Ectodermal cell (in vitro differentiated cells): ENCODE results near the gene TBC1D22B.

Experiments
- H3K27ac ChIP-seq: 2 replicates; pipeline ENCODE4 v1.7.0; 2013; ENCODE audit warnings: mild to moderate bottlenecking, low read depth, low read length; ENCODE audit not compliant: insufficient read depth, poor library complexity, severe bottlenecking
- H3K27me3 ChIP-seq: 2 replicates; pipeline ENCODE4 v1.7.0; 2013; ENCODE audit warnings: mild to moderate bottlenecking, low read length; ENCODE audit not compliant: insufficient read depth, control insufficient read depth, poor library complexity, severe bottlenecking
- H3K36me3 ChIP-seq: one replicate; pipeline ENCODE4 v1.7.0; 2013; ENCODE audit warnings: low read length; ENCODE audit not compliant: control insufficient read depth, insufficient read depth
- H3K4me1 ChIP-seq: one replicate; pipeline ENCODE4 v1.7.0; 2013; ENCODE audit warnings: low read length; ENCODE audit not compliant: control insufficient read depth, insufficient read depth
- H3K4me3 ChIP-seq: 2 replicates; pipeline ENCODE4 v1.7.0; 2013; ENCODE audit warnings: low read depth, low read length, control low read depth; ENCODE audit not compliant: insufficient read depth
- H3K9me3 ChIP-seq: 2 replicates; pipeline ENCODE4 v1.7.0; 2013; ENCODE audit warnings: mild to moderate bottlenecking, low read length, moderate library complexity; ENCODE audit not compliant: control insufficient read depth
- WGBS, 2 experiments: methylation state at CpG; one replicate each; pipeline ENCODE4 v1.1.7; 2013; ENCODE audit warnings: missing lambda C conversion rate in 2 of 2; 5-methylcytosine and 5-hydroxymethylcytosine counted together

The TBC1D22B gene

DNA sequence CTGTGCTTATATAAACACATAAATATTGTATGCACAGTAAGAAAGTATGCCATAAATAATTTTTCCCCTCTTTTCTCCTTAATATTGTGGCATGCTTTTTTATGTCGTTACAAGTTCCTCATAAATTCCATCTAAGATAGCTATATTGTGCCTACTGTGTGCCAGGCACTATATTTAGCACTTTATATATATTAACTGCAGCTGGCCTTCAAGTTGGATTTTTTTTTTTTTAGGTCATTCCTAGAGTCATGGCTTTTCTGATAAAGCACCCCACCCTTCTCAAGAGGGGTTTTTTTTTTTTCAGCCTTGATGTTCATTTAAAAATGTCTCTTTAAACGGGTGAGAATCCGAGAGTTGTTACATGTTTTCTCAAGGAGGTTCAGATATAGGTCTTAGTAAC is 53.4 kb downstream of the TBC1D22B start:
- Histone ChIP-seq H3K4me3 (no peak overlapping the region), H3K4me1 (no peaks in the 10 kb centered on the region), H3K36me3 (peaks cover 11% of the 10 kb centered on the region), H3K9me3 (no peaks in the 10 kb centered on the region), H3K27ac (no peak overlapping the region), H3K27me3 (no peaks in the 10 kb centered on the region)
- WGBS, 2 experiments, result 95 to 98% methylated on average over 3 of the region's 3 CpGs

DNA sequence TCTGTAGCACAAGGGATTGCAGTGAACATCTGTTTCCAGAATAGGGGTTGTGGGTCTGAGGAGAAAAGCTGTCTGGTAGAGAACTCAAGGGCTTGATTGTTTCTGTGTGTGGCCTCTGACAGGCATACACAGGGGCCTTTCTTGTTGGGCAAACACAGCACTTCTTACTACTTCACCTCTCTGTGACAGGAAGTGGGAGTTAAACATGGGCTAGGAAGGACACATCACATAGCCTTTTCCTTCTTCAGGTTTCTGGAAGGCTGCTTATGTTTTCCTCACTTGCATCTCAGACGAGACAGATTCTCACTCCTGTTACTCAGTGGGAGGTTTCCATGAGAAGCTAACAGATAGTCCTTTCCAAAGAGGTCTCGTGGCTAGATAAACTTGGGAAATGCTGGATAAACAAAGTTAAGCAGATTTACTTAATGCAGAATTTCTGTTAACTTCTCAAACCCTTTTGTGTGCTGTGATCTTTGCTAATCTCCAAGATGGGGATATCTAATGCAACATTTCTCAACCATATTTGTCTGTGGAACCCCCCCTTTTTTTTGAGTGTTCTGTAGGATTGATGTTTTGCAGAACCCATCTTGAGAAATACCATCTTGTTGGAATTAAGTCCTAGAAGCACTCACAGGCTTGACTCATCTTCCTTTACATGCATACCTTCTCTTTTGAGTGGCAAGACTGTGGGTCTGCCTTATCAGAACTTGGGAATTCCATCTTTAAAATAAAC is 54.3 kb downstream of the TBC1D22B start:
- H3K4me3 ChIP-seq, result no peak overlapping the region
- H3K27ac ChIP-seq, result no peak overlapping the region
- H3K27me3 ChIP-seq, result no peaks in the 10 kb centered on the region
- 95 to 100% methylated on average over 2 of the region's 2 CpGs for WGBS, 2 experiments
- H3K9me3 ChIP-seq, result no peaks in the 10 kb centered on the region
- H3K4me1 ChIP-seq, result no peaks in the 10 kb centered on the region
- H3K36me3 ChIP-seq, result peaks cover 17% of the 10 kb centered on the region

DNA sequence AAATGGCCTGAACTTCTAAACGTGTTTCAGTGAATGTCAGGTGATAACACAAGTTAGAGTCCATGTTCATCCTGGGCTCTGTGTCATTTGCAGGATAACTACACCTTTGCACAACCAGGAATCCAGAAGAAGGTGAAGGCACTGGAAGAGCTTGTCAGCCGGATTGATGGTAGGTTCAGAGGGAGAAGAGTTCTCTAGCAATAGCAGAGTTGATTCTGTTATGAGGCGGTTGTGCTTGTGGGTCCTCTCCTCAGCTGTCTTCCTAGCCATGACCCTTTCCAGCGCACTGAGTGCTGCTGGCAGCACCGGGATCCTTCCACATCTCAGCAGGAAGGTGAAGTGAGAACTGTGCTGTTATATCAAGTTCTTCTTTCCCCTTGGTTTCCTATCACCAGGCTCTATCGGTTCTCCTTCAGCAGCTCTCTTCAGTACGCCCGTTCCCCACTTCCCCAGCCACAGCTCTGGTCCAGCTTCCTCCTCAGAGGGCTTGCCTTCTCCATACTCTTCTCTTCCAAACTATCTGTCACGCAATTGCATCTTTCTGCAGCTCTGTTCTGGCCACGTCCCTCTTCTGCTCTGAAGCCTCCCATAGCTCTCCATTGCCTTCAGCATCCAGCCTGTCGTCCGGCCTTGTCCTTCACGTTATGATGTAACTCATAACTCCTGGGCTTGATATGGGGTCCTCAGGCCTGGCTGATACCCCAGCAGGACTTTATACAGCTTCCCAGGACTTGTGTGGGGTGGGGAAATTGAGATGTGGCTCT is 56.3 kb downstream of the TBC1D22B start:
- no peaks in the 10 kb centered on the region for H3K4me1 ChIP-seq
- no peak overlapping the region for H3K27ac ChIP-seq
- no peaks in the 10 kb centered on the region for H3K27me3 ChIP-seq
- H3K4me3 ChIP-seq, result no peak overlapping the region
- WGBS, 2 experiments, result 94 to 95% methylated on average over 13 of the region's 13 CpGs
- H3K36me3 ChIP-seq, result peaks cover 25% of the 10 kb centered on the region
- H3K9me3 ChIP-seq, result no peaks in the 10 kb centered on the region

DNA sequence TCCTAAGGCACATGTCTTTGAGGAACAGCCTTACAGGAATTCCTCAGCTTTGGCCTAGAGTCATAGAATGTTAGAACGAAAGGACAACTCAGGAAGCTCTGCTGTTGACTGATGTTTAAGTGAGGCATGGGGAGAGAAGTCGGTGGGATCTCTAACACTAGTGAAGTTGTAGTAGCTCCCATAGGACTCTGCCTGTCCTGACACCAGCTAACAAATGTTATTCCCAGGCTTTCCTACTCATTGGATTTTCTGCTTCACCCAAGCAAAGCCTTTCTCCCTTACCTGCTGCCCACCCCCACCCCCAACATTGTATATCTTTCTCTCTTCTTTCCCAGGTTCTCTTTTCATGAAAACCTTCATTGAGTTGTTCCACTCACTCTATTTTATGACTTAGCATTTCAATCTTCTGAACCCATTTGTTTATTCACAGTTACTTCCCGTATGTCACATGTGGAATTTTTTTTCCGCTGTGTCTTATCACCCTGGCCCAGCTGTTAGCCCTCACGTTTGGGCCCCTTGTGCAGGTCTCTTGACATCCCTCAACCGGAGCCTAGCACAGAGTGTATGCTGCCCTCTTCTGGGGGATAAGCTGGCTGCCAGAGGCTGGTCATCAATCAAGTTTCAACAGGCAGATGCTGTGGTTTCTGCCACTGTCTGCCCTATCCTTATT is 57.0 kb downstream of the TBC1D22B start:
- H3K27ac ChIP-seq, result no peak overlapping the region
- H3K4me1 ChIP-seq, result no peaks in the 10 kb centered on the region
- peaks cover 25% of the 10 kb centered on the region for H3K36me3 ChIP-seq
- no peak overlapping the region for H3K4me3 ChIP-seq
- 68 to 72% methylated on average over 6 of the region's 6 CpGs for WGBS, 2 experiments
- no peaks in the 10 kb centered on the region for H3K9me3 ChIP-seq
- no peaks in the 10 kb centered on the region for H3K27me3 ChIP-seq

DNA sequence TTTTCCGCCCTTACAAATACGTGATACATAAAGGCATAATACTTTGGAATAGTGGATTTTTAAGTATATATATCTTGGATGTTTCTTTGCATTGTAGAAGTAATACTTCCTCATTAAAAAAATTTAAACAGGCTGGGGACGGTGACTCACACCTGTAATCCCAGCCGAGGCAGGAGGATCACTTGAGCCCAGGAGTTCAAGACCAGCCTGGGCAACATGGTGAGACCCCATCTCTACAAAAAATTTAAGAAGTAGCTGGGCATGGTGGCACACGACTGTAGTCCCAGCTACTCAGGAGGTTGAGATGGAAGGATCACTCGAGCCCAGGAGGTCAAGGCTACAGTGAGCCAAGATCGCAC is 57.6 kb downstream of the TBC1D22B start:
- H3K4me3 ChIP-seq, result no peak overlapping the region
- no peaks in the 10 kb centered on the region for H3K9me3 ChIP-seq
- H3K4me1 ChIP-seq, result no peaks in the 10 kb centered on the region
- no peaks in the 10 kb centered on the region for H3K27me3 ChIP-seq
- 90 to 96% methylated on average over 5 to 7 of the region's 7 CpGs for WGBS, 2 experiments
- no peak overlapping the region for H3K27ac ChIP-seq
- peaks cover 25% of the 10 kb centered on the region for H3K36me3 ChIP-seq

DNA sequence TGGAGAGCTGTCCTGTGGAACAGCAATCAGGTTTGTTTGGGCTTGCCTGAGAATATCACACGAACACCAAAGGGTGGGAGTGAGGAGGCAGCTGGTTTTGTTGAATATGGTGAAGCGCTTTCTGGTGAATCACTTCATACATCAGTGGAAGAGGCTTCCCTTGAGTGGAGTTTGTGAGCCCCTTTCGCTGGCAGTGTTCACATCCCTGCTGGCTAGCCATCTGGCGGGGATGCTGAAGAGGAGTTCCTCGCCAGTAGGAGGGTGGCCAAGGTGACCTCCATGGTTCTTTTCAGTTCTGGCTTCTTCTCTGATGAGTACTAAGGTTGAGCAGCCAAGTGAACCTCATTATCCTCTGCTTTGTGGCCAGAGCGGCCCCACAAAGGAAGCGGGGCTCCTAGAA is 58.5 kb downstream of the TBC1D22B start:
- Histone ChIP-seq H3K27ac (no peak overlapping the region), H3K36me3 (peaks cover 25% of the 10 kb centered on the region), H3K4me1 (no peaks in the 10 kb centered on the region), H3K27me3 (no peaks in the 10 kb centered on the region), H3K4me3 (no peak overlapping the region), H3K9me3 (no peaks in the 10 kb centered on the region)
- WGBS, 2 experiments, result 96 to 98% methylated on average over 7 of the region's 7 CpGs

DNA sequence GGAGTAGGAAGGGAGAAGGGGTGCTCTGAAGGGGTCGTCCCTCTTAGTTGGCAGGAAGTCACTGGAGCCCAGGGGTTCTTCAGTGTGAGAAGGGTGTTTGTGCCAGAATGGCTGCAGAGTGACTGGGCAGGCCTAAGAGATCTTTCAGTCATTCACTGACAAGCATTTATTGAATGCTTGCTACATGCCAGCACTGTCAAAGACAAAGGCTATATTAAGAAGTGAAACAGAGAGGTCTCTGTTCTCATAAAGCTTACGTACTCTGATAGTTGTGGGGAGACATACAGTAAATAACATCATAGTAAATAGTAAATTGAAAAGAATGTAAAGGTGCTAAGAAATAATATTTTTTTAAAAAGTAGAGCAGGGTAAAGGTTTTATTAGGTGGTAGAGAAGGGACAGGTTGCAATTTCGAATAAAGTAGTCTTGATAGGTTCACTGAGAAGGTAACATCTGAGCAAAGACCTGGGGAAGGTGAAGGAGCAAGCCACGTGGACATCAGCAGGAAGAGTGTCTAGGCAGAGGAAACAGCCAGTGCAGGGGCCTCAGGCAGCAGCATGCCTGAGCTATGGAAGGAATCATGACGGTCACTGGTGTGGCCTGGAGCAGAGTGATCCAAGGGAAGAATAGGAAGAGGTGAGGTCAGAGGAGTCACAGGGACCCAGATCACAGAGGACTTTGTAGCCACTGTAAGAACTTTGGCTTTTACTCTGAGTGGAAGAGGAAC is 59.9 kb downstream of the TBC1D22B start:
- WGBS, 2 experiments, result 93 to 94% methylated on average over 4 to 5 of the region's 5 CpGs
- Histone ChIP-seq H3K27me3 (no peaks in the 10 kb centered on the region), H3K4me3 (no peak overlapping the region), H3K9me3 (no peaks in the 10 kb centered on the region), H3K4me1 (no peaks in the 10 kb centered on the region), H3K27ac (no peak overlapping the region), H3K36me3 (peaks cover 25% of the 10 kb centered on the region)

DNA sequence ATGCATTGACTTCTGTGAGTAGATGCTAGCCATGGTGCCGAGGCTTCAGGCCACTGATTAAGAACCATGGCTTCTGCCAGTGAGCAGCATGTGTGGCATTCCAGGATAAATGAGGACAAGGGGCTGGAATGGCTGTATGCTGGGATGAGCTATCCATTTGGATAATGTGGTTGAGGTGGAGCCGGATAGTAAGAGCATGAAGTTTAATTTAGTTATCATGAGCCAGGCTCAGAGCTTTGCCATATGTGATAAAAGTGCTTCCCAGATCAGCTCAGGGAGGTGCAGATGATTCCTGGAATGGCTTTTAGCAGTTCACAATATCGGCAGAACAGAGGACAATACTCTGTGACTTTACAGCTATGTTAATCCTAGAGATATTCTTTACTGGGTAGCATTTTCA is 61.6 kb downstream of the TBC1D22B start:
- no peaks in the 10 kb centered on the region for H3K9me3 ChIP-seq
- H3K27me3 ChIP-seq, result no peaks in the 10 kb centered on the region
- no peak overlapping the region for H3K27ac ChIP-seq
- H3K4me1 ChIP-seq, result no peaks in the 10 kb centered on the region
- 95 to 97% methylated on average over 3 of the region's 3 CpGs for WGBS, 2 experiments
- peaks cover 15% of the 10 kb centered on the region for H3K36me3 ChIP-seq
- no peak overlapping the region for H3K4me3 ChIP-seq

DNA sequence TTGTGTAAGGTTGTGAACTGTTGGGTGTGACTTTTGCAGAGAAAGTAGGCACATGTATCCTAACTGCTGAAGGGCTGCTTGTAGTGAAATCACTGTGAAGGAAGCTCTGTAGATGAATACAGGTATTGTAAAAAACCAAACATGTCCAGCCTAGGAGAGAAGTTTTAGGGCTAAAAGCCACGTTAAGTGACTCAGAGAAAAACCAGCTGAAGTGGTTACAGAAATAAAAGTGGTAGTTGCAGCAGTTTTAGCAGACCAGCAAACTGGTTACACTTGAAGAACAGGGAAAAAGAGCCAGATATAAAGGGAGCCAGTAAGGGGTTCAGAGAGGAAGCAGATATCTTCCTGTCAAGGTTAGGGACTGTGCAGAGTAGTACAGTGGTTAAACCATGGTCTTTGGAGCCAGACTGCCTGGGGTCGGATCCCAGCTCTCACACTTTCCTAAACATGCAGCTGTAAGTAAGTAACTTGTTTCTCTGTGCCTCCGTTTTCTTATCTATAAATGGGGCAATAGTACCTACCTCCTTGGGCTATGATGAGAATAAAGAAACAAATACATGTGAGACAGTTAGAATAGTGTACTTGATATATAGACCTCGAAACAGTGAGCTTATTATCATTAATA is 62.4 kb downstream of the TBC1D22B start:
- no peak overlapping the region for H3K4me3 ChIP-seq
- H3K27me3 ChIP-seq, result no peaks in the 10 kb centered on the region
- peaks cover 14% of the 10 kb centered on the region for H3K36me3 ChIP-seq
- no peaks in the 10 kb centered on the region for H3K9me3 ChIP-seq
- H3K27ac ChIP-seq, result no peak overlapping the region
- H3K4me1 ChIP-seq, result no peaks in the 10 kb centered on the region
- 93 to 95% methylated on average over 3 of the region's 4 CpGs for WGBS, 2 experiments
